Psoas muscle (tissue), 8 donors: ENCODE data around the gene HS6ST3. TPM values are rescaled to one million over a fixed set of nuclear protein-coding genes. Genes with fewer than 3 reads are reported as not detected.
A peak's percentile ranks its signal among the peaks of the same experiment; 100 is the strongest.

Source experiments
- ATAC-seq, 4 donors: fragments of 200-7000 bp; cut with Tn5 transposase; one replicate each; pipeline ENCODE4 v1.9.1; 2020; ENCODE audit warnings: moderate library complexity in 3 of 4, mild to moderate bottlenecking in 2 of 4
- DNase-seq, 2 donors: peaks; one replicate each; pipeline ENCODE4 v3.0.0-alpha.2; 2020
- H3K27ac ChIP-seq: fragments of 200-600 bp; one replicate; pipeline ENCODE4 v1.8.0; 2022
- H3K27me3 ChIP-seq, 3 donors: fragments of 200-600 bp in 1 of 3; one replicate each; pipeline versions ENCODE4 v1.6.1 to v1.8.0; 2013 to 2022; ENCODE audit warnings: low read length in 2 of 3, mild to moderate bottlenecking in 2 of 3, moderate library complexity in 1 of 3; ENCODE audit not compliant: insufficient read depth in 3 of 3
- H3K36me3 ChIP-seq, 2 donors: fragments of 200-600 bp in 1 of 2; one replicate each; pipeline versions ENCODE4 v1.6.1 to v1.8.0; 2013 to 2022; ENCODE audit warnings: low read depth in 1 of 2, mild to moderate bottlenecking in 1 of 2, moderate library complexity in 1 of 2; ENCODE audit not compliant: insufficient read depth in 1 of 2
- H3K4me1 ChIP-seq: fragments of 200-600 bp; one replicate; pipeline ENCODE4 v1.8.0; 2022
- H3K4me3 ChIP-seq: fragments of 200-600 bp; one replicate; pipeline ENCODE4 v1.8.0; 2022; ENCODE audit warnings: mild to moderate bottlenecking
- H3K9me3 ChIP-seq: fragments of 200-600 bp; one replicate; pipeline ENCODE4 v1.8.0; 2022
- CTCF ChIP-seq: fragments of 200-600 bp; IDR thresholded peaks from one replicate; pipeline ENCODE4 v1.8.0; 2022; ENCODE audit warnings: antibody characterized with exemption
- WGBS, 3 donors: extraction: QIAGEN DNeasy Blood & Tissue Kit; methylation state at CpG; one replicate each; pipeline versions ENCODE4 v1.1.6 to v1.1.7; 2013; 5-methylcytosine and 5-hydroxymethylcytosine counted together
- intact Hi-C, 2 donors: fragments of 100-400 bp; cut with DNase I; formaldehyde crosslinking; loops; one replicate each; pipeline versions ENCODE4 v1.11.0 to v1.14.2; 2022
- polyA plus RNA-seq, 3 donors: library from polyadenylated mRNA; stranded (reverse); fragments of 200-250 nt; gene quantifications; one replicate each; pipeline ENCODE4 v1.2.3, GENCODE V29; 2013
- total RNA-seq, 4 donors: library from RNA; stranded (reverse); fragmentation: NEBNext Ultra II Directional in 2 of 4; extraction: Animal tissue kit (Norgen Biotek cat#: 25700) in 2 of 4; gene quantifications; one replicate each; pipeline versions ENCODE4 v1.2.1 to v1.2.4, GENCODE V29; 2021 to 2023
- donor health status: healthy with polysubstance abuse.
- donor health status: DM: no; HTN: no; CAD: no; lungs with moderate emphysema.
- donor health status: Bipolar disorder and iron deficiency.
- donor health status: healthy.
- donor health status: DM: yes; HTN: yes; CAD: no.
- donor health status: DM: no; HTN: no; CAD: no.
- donor health status: DM: no; HTN: no; CAD: no.
- donor health status: DM: yes; HTN: yes; CAD: no.

HS6ST3 gene
- total and polyA plus RNA-seq, 7 donors = 0.01 to 0.58 (median 0.10) TPM

- Histone ChIP-seq H3K4me3 (no peak overlapping the region), H3K36me3 (no peaks in the 10 kb centered on the region), H3K27me3 (no peaks in the 10 kb centered on the region), H3K4me1 (no peaks in the 10 kb centered on the region), H3K9me3 (no peaks in the 10 kb centered on the region), H3K27ac (no peak overlapping the region)
- no peak for TF ChIP-seq CTCF
- WGBS, 3 donors = 34 to 37% (median 35%) methylated on average over 2 of the region's 2 CpGs
- ATAC-seq (no peak), DNase-seq (no peak)
- intact Hi-C loops = no loop called here
Measured at GRCh38 chr13:96532804-96533203, 442.9 kb downstream of the HS6ST3 start.

GRCh38 chr13:96533408-96533807 lies 443.5 kb downstream of the HS6ST3 start:
- WGBS, 3 donors = 51 to 60% (median 54%) methylated on average over 7 of the region's 7 CpGs
- DNase-seq (no peak), ATAC-seq (no peak)
- Histone ChIP-seq H3K9me3 (no peaks in the 10 kb centered on the region), H3K27ac (no peak overlapping the region), H3K4me1 (no peaks in the 10 kb centered on the region), H3K36me3 (no peaks in the 10 kb centered on the region), H3K27me3 (no peaks in the 10 kb centered on the region), H3K4me3 (no peak overlapping the region)
- no peak for TF ChIP-seq CTCF
- intact Hi-C loops = no loop called here

GRCh38 chr13:96539791-96540190 lies 449.9 kb downstream of the HS6ST3 start:
- no peak for TF ChIP-seq CTCF
- no peaks in the 10 kb centered on the region for H3K36me3 ChIP-seq
- intact Hi-C loops = no loop called here
- no peak overlapping the region for H3K4me3 ChIP-seq
- H3K27ac ChIP-seq = no peak overlapping the region
- H3K27me3 ChIP-seq = no peaks in the 10 kb centered on the region
- DNase-seq = no peak
- no peaks in the 10 kb centered on the region for H3K4me1 ChIP-seq
- no peaks in the 10 kb centered on the region for H3K9me3 ChIP-seq
- peak in 1 of 4 donors; percentile 48 for ATAC-seq
- 87 to 93% (median 90%) methylated on average over 2 of the region's 2 CpGs for WGBS, 3 donors

- no peak for TF ChIP-seq CTCF
- WGBS, 3 donors = 59 to 65% (median 65%) methylated on average over 3 of the region's 3 CpGs
- no peak overlapping the region for H3K27ac ChIP-seq
Measured at GRCh38 chr13:96540670-96541069, 450.8 kb downstream of the HS6ST3 start.

GRCh38 chr13:96542986-96543385 lies 453.1 kb downstream of the HS6ST3 start:
- H3K36me3 ChIP-seq = no peaks in the 10 kb centered on the region
- DNase-seq = no peak
- H3K4me3 ChIP-seq = no peak overlapping the region
- 62 to 74% (median 67%) methylated on average over 2 of the region's 2 CpGs for WGBS, 3 donors
- no peak for TF ChIP-seq CTCF
- H3K9me3 ChIP-seq = no peaks in the 10 kb centered on the region
- intact Hi-C loops = no loop called here
- H3K27ac ChIP-seq = no peak overlapping the region
- H3K27me3 ChIP-seq = no peaks in the 10 kb centered on the region
- H3K4me1 ChIP-seq = no peaks in the 10 kb centered on the region
- ATAC-seq = no peak

More at GRCh38 chr13:96540670-96541069, 450.8 kb downstream of the HS6ST3 start:
- ATAC-seq = peak in 1 of 4 donors; percentile 54
- H3K27me3 ChIP-seq = no peaks in the 10 kb centered on the region
- no peaks in the 10 kb centered on the region for H3K36me3 ChIP-seq
- H3K9me3 ChIP-seq = no peaks in the 10 kb centered on the region
- no peak for DNase-seq
- no peak overlapping the region for H3K4me3 ChIP-seq
- no peaks in the 10 kb centered on the region for H3K4me1 ChIP-seq
- intact Hi-C loops = no loop called here
